ENCODE results near the gene RBPJL. TPM values are rescaled to one million over a fixed set of nuclear protein-coding genes. Genes with fewer than 3 reads are reported as not detected.

The RBPJL gene
- not detected for total RNA-seq

DNA sequence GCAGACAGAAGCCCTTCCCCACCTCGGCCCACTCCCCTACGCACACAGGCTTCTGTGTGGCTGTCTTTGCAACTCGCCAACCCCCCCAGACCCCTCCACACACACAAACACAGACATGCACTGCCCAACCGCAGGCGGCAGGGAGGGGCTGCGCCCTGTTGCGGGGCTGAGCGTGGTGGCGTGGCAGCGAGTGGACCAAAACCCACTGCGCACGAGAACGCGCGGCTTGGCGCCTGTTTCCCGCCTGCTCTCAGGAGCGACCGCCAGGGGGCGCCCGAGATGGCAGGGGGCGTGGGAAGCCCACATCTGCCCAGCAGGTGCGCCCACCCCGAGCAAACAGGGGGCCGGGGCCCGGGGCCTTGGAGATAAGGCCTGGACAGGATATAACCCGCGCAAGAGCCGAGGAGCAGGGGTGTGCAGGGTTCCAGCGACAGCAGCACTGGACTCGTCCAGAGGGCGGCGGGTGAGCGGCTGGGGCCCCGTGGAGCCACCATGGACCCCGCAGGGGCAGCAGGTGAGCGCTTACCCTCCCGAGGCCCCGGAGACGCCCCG is at the start of gene RBPJL:
Gene RBPJL, plus strand, starts transcription at position 410 of the 552 bp plus-strand sequence. Its CDS starts 83 bp downstream, at position 493.
- H3K4me3 Mint-ChIP-seq, result no peak within 1 kb of the TSS
- H3K36me3 Mint-ChIP-seq (ENCODE audit: low read depth), result no peaks in the 10 kb centered on the region
- peaks cover 23% of the 10 kb centered on the region for H3K4me1 Mint-ChIP-seq
- ATAC-seq (replicated peaks), result no peak
- no peaks in the 10 kb centered on the region for H3K9me3 Mint-ChIP-seq
- peaks cover 26% of the 10 kb centered on the region for H3K27me3 Mint-ChIP-seq
- no peak within 1 kb of the TSS for H3K27ac Mint-ChIP-seq

DNA sequence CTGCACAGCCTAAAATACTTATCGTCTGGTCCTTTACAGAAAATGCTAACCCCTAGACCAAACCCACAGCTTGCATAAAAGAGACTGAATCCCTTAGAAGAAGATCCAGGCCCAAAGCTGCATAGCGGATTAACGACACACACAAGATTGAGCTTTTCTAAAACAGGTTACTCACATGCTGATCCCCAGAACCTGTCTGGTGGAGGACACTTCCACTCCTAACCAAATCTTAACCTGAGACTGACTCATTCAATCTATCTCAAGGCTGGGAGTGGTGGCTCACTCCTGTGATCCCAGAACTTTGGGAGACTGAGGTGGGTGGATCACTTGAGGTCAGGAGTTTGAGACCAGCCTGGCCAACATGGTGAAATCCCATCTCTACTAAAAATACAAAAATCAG is 49.5 kb upstream of the RBPJL start:
- Mint-ChIP-seq H3K27ac (no peak overlapping the region), H3K27me3 (peaks cover 35% of the 10 kb centered on the region), H3K4me1 (no peaks in the 10 kb centered on the region), H3K9me3 (no peaks in the 10 kb centered on the region), H3K4me3 (no peak overlapping the region), H3K36me3 (ENCODE audit: low read depth) (no peaks in the 10 kb centered on the region)
- no peak for ATAC-seq (replicated peaks)

DNA sequence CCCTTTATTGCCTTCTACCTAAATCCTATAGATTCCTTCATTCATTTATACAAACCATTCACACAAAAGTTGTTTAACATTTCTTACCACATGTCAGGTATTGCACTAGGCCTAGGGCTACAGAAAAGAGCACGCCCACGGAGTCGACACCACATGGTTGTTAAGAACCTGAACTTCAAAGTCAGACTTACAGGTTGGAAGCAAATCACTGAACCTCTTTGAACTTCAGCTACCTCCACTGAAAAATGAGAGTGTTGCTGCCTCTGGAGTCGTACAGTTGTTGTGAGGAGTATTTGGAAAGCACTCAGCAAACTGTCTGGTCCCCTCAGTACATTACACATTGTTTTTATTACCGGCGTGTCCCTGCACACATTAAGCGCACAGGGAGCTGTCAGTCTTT is 48.9 kb upstream of the RBPJL start:
- Mint-ChIP-seq H3K9me3 (no peaks in the 10 kb centered on the region), H3K36me3 (ENCODE audit: low read depth) (no peaks in the 10 kb centered on the region), H3K27ac (no peak overlapping the region), H3K27me3 (peaks cover 33% of the 10 kb centered on the region), H3K4me3 (no peak overlapping the region), H3K4me1 (no peaks in the 10 kb centered on the region)
- ATAC-seq (replicated peaks), result no peak

DNA sequence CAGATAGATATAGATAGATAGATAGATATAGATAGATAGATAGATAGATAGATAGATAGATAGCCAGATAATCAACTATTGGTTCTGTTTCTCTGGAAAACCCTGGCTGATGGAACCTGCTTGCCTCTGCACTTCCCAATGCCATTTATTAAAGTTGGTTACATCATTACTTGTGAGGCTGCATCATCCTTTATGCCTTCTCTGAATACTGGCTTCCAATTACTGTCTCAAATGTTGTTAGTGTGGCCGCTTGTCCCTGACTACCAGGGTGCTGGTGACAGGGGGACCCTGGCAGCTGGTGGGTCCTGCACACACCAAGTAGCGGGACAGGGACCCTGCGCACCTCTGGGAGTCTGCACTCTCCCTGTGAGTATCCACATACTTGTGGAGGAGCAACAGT is 48.4 kb upstream of the RBPJL start:
- no peak for ATAC-seq (replicated peaks)
- H3K36me3 Mint-ChIP-seq (ENCODE audit: low read depth), result no peaks in the 10 kb centered on the region

DNA sequence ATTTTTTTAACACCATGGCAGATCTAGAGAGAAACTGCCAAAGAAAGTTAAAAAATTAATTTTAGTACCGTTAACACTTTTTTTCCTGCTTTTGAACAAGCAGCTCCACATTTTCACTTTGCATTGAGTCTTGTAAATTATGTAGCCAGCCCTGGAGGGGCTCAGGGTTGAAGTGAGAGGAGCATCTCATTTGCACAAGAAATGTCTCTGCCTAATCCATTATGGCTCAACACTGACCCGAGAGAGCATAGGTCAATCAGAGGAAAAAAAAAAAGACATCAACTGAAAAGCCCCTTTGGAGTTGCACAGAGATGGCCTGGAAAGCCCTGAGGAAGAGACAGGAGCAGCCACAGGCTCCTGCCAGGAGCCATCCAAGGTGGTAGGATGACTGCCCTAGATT is 48.0 kb upstream of the RBPJL start:
- no peaks in the 10 kb centered on the region for H3K4me1 Mint-ChIP-seq
- H3K27me3 Mint-ChIP-seq, result peaks cover 36% of the 10 kb centered on the region
- ATAC-seq (replicated peaks), result no peak
- H3K36me3 Mint-ChIP-seq (ENCODE audit: low read depth), result no peaks in the 10 kb centered on the region
- H3K4me3 Mint-ChIP-seq, result no peak overlapping the region
- no peak overlapping the region for H3K27ac Mint-ChIP-seq
- no peaks in the 10 kb centered on the region for H3K9me3 Mint-ChIP-seq

More for the DNA sequence above, 48.4 kb upstream of the RBPJL start:
- Mint-ChIP-seq H3K9me3 (no peaks in the 10 kb centered on the region), H3K4me1 (no peaks in the 10 kb centered on the region), H3K27ac (no peak overlapping the region), H3K4me3 (no peak overlapping the region), H3K27me3 (peaks cover 36% of the 10 kb centered on the region)

DNA sequence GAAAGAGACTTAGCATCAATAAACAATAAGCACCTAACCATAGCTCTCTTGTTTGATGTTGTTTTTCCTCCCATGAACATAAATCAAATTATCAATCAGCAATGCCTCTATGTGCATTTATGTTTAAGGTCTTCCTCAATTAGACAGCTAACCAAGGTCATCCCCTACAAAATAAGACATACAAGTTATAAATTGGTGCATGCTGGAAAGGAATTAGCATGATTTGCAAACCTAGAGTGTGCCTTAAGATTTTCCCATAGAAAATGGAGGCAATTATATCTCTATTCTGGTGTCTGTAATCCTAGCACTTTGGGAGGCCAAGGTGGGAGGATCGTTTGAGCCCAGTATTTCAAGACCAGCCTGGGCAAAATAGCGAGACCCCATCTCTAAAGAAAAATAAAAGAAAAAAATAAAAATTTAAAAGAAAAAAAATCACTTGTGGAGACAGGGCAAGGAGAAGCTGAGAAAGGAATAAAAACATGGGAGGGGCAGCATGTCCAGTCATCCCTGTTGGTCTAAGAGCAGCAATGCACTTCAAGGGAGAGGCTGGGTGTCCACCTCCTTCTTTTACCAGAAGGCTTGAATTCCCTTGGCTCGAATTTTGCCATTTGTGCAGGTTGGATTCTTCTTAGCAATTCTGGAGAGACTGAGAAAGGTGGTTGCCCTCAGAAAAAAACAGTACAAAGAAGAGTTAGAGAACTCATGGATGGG is 42.9 kb upstream of the RBPJL start:
- H3K4me3 Mint-ChIP-seq, result no peak overlapping the region
- no peaks in the 10 kb centered on the region for H3K4me1 Mint-ChIP-seq
- H3K27me3 Mint-ChIP-seq, result peaks cover 41% of the 10 kb centered on the region
- no peaks in the 10 kb centered on the region for H3K9me3 Mint-ChIP-seq
- no peaks in the 10 kb centered on the region for H3K36me3 Mint-ChIP-seq (ENCODE audit: low read depth)
- no peak for ATAC-seq (replicated peaks)
- H3K27ac Mint-ChIP-seq, result no peak overlapping the region

GRCh38 chr20:45266977-45267376 is 39.7 kb upstream of the RBPJL start:
- H3K27ac Mint-ChIP-seq, result no peak overlapping the region

GRCh38 chr20:45268531-45268930 is 38.1 kb upstream of the RBPJL start:
- no peak for ATAC-seq (replicated peaks)
- Mint-ChIP-seq H3K4me1 (no peaks in the 10 kb centered on the region), H3K36me3 (ENCODE audit: low read depth) (no peaks in the 10 kb centered on the region), H3K9me3 (no peaks in the 10 kb centered on the region), H3K27ac (no peak overlapping the region), H3K4me3 (no peak overlapping the region), H3K27me3 (peaks cover 30% of the 10 kb centered on the region)

More at GRCh38 chr20:45266977-45267376, 39.7 kb upstream of the RBPJL start:
- no peak for ATAC-seq (replicated peaks)
- peaks cover 26% of the 10 kb centered on the region for H3K27me3 Mint-ChIP-seq
- H3K36me3 Mint-ChIP-seq (ENCODE audit: low read depth), result no peaks in the 10 kb centered on the region
- H3K4me3 Mint-ChIP-seq, result no peak overlapping the region
- no peaks in the 10 kb centered on the region for H3K4me1 Mint-ChIP-seq
- H3K9me3 Mint-ChIP-seq, result no peaks in the 10 kb centered on the region

DNA sequence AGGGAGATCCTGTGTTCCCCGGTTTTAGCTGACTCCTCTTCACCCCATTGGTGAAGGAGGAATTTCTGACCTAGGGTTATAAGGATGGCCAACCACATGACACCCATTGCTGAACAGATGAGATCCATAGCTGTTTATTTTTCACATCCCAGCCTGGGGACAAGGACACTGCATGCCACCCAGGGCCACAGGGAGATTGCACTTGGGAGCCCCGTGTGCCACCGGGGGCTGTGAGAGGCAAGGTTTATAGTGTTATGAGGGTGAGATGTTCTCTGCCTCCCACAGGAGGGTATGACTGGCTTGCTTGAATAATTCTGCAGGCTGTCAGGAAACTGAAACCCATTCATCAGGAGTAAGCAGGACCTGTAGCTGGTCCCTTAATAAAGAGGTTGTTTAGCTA is 37.6 kb upstream of the RBPJL start:
- Mint-ChIP-seq H3K27ac (no peak overlapping the region), H3K27me3 (peaks cover 31% of the 10 kb centered on the region), H3K36me3 (ENCODE audit: low read depth) (no peaks in the 10 kb centered on the region), H3K4me3 (no peak overlapping the region), H3K9me3 (no peaks in the 10 kb centered on the region), H3K4me1 (no peaks in the 10 kb centered on the region)
- ATAC-seq (replicated peaks), result no peak

DNA sequence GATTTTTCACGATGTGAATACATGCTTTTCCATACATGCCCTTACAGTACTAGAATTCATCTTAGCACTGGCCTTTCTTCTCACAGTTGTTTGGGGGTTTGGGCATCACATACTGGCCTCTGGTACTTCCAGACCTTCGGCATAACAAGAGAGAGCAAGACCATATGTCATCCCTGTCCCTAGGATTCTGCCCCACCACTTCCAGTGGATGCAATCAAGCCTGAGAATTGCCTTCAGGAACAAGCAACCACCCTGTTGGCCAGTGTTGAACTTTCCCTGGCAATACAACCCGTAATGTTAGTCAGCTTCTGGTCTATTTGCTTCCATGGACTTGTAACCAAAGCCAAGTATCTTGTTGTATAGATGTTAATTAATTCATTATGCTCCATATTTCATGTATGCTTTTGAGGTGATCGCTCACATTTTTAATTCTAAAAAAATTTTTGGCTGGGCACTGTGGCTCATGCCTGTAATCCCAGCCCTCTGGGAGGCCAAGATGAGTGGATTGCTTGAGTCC is 36.8 kb upstream of the RBPJL start:
- Mint-ChIP-seq H3K9me3 (no peaks in the 10 kb centered on the region), H3K27me3 (peaks cover 34% of the 10 kb centered on the region), H3K4me1 (no peaks in the 10 kb centered on the region), H3K27ac (no peak overlapping the region), H3K4me3 (no peak overlapping the region), H3K36me3 (ENCODE audit: low read depth) (no peaks in the 10 kb centered on the region)
- no peak for ATAC-seq (replicated peaks)

GRCh38 chr20:45275338-45275737 is 31.3 kb upstream of the RBPJL start:
- Mint-ChIP-seq H3K27ac (no peak overlapping the region), H3K9me3 (no peaks in the 10 kb centered on the region)

DNA sequence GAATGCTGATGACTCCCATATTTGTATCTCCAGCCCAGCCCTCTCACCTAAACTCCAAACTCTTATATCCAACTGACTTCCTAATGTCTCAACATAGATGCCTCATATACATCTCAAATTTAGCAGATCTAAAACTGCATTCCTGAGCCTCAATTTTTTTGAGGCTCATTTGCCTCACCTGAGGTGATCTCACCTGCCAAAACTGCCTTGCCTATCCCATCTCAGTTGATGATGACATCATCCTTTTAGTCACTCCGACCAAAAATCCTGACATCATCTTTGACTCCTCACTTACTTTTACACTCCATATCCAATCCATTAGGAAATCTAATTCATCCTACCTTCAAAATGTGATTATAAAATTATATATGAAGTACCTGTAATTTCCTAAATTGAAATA is 26.6 kb upstream of the RBPJL start:
- Mint-ChIP-seq H3K4me1 (no peaks in the 10 kb centered on the region), H3K36me3 (ENCODE audit: low read depth) (no peaks in the 10 kb centered on the region), H3K27ac (no peak overlapping the region), H3K9me3 (no peaks in the 10 kb centered on the region), H3K4me3 (no peak overlapping the region), H3K27me3 (peaks cover 40% of the 10 kb centered on the region)
- no peak for ATAC-seq (replicated peaks)

More at GRCh38 chr20:45275338-45275737, 31.3 kb upstream of the RBPJL start:
- Mint-ChIP-seq H3K27me3 (peaks cover 50% of the 10 kb centered on the region), H3K4me1 (no peaks in the 10 kb centered on the region), H3K36me3 (ENCODE audit: low read depth) (no peaks in the 10 kb centered on the region), H3K4me3 (no peak overlapping the region)
- ATAC-seq (replicated peaks), result no peak

DNA sequence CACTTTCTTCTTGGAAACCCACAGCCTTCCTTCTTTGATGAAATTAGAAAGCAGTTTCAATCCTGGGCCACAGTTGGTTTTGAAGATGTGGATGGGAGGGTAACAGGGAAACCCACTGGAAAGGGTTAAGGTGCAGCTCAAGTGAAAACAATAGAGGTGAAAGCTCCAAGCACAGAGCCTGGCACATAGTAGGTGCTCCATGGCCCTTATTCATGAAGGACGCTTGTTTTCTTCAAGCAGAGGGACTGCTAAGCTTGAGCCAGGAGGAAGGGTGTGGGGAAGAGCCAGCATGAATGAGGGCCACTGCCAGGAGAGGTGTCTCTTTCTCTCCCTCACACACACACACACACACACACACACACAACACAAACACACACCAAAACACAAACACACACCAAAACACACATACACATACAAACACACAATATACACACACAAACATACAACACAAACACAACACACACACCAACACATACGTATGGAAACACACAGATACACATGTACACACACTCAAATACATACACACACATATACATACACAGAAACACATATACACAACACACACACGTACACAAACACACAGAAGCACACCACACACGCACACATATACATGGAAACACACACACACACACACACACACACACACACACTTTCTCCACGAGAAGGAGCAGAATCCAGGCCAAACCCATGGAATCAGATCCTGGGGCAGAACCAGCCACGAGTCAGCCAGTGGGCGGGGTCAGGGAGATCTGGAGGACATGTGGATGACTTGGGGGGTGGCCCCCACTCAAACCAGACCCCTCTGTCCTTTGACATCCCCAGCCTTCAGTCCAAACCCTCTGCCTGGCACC is 23.7 kb upstream of the RBPJL start:
- Mint-ChIP-seq H3K4me1 (no peaks in the 10 kb centered on the region), H3K4me3 (no peak overlapping the region), H3K9me3 (no peaks in the 10 kb centered on the region), H3K27ac (no peak overlapping the region), H3K27me3 (peaks cover 38% of the 10 kb centered on the region), H3K36me3 (ENCODE audit: low read depth) (no peaks in the 10 kb centered on the region)
- ATAC-seq (replicated peaks), result no peak

DNA sequence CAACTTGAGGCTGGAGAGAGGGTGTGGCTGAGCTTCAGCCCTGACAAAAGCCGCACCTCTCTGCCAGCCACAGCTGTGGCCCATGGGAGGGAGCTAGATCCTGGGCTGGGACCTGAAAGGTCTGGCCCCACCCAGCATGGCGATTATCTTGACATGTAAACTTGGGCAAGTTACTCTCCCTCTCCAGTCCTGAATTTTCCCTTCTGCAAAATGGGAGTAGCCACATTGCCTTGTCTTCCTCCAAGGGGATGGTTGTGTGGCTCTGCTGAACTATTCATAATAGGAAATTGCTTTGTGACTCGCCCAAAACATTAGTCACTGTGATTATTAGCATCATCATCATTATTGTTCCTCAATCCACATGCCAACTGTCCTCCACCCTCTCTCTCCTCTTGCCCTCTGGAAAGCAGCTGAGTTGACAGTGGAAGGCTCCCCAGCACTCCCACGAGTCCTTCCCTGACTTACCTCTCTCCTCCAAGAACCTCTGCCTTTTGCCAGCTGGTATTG is 23.0 kb upstream of the RBPJL start:
- Mint-ChIP-seq H3K27me3 (peaks cover 41% of the 10 kb centered on the region), H3K4me1 (no peaks in the 10 kb centered on the region), H3K4me3 (no peak overlapping the region), H3K27ac (no peak overlapping the region), H3K9me3 (no peaks in the 10 kb centered on the region), H3K36me3 (ENCODE audit: low read depth) (no peaks in the 10 kb centered on the region)
- no peak for ATAC-seq (replicated peaks)
